DND-41 (cell line): ENCODE measurements around the gene OXTR.

Experiments used
- ATAC-seq: fragments of 200-7000 bp; cut with Tn5 transposase; 3 replicates; pipeline ENCODE4 v1.9.1; 2021; ENCODE audit warnings: low read depth; ENCODE audit not compliant: insufficient read depth
- DNase-seq: peaks from one replicate; pipeline ENCODE4 v3.0.0-alpha.2; 2020
- H2AFZ ChIP-seq: 2 replicates; pipeline ENCODE4 v1.6.0; 2012; ENCODE audit warnings: low read depth, low read length
- H3K27ac ChIP-seq: 2 replicates; pipeline ENCODE4 v1.5.1; 2012; ENCODE audit warnings: low read length, inconsistent platforms
- H3K27me3 ChIP-seq: fragments of 200-600 bp; sonication (generic); 2 replicates; pipeline ENCODE4 v1.6.0; 2012; ENCODE audit warnings: low read length, mild to moderate bottlenecking, inconsistent platforms; ENCODE audit not compliant: insufficient read depth, poor library complexity
- H3K36me3 ChIP-seq: 2 replicates; pipeline ENCODE4 v1.5.1; 2012; ENCODE audit warnings: low read length, inconsistent platforms; ENCODE audit not compliant: insufficient read depth
- H3K4me1 ChIP-seq: 2 replicates; pipeline ENCODE4 v1.5.1; 2012; ENCODE audit warnings: mild to moderate bottlenecking, low read length; ENCODE audit not compliant: insufficient read depth
- H3K4me2 ChIP-seq: 2 replicates; pipeline ENCODE4 v1.6.0; 2012; ENCODE audit warnings: mild to moderate bottlenecking, moderate library complexity, low read length, inconsistent platforms; ENCODE audit not compliant: insufficient read depth
- H3K4me3 ChIP-seq, 2 experiments: fragments of 200-600 bp in 1 of 2; shearing (Covaris generic) in 1 of 2; 2 replicates each; pipeline ENCODE4 v1.5.1; 2012 to 2016; ENCODE audit warnings: inconsistent platforms in 2 of 2, low read length in 2 of 2, mild to moderate bottlenecking in 2 of 2, low read depth in 1 of 2, moderate library complexity in 1 of 2
- H3K79me2 ChIP-seq: 2 replicates; pipeline ENCODE4 v1.6.0; 2012; ENCODE audit warnings: low read length, inconsistent platforms; ENCODE audit not compliant: insufficient read depth
- H3K9ac ChIP-seq: 2 replicates; pipeline ENCODE4 v1.6.0; 2012; ENCODE audit warnings: low read depth, mild to moderate bottlenecking, inconsistent platforms, low read length, moderate library complexity
- H3K9me3 ChIP-seq: 2 replicates; pipeline ENCODE4 v1.5.1; 2012; ENCODE audit warnings: low read length, moderate library complexity, mild to moderate bottlenecking, inconsistent platforms; ENCODE audit not compliant: insufficient read depth, severe bottlenecking
- H4K20me1 ChIP-seq: 2 replicates; pipeline ENCODE4 v1.6.0; 2012; ENCODE audit warnings: low read length; ENCODE audit not compliant: insufficient read depth
- CTCF ChIP-seq: IDR thresholded peaks from 2 replicates; pipeline ENCODE4 v1.5.1; 2012; ENCODE audit warnings: borderline replicate concordance, low read length, moderate library complexity, mild to moderate bottlenecking; ENCODE audit not compliant: poor library complexity, severe bottlenecking; ENCODE audit errors: extremely low read depth
- EZH2 ChIP-seq: IDR thresholded peaks from 3 replicates; pipeline ENCODE4 v1.6.1; 2012; ENCODE audit warnings: borderline replicate concordance, low read depth, mild to moderate bottlenecking, moderate library complexity, low read length, inconsistent platforms; ENCODE audit not compliant: severe bottlenecking

The OXTR gene

GRCh38 chr3:8736436-8736835, 33.0 kb downstream of the OXTR start:
- H3K9me3 ChIP-seq, result no peaks in the 10 kb centered on the region
- no peak overlapping the region for H2AFZ ChIP-seq
- H3K27ac ChIP-seq, result no peak overlapping the region
- no peaks in the 10 kb centered on the region for H3K4me1 ChIP-seq
- TF ChIP-seq CTCF, result no peak
- TF ChIP-seq EZH2, result no peak
- no peaks in the 10 kb centered on the region for H3K36me3 ChIP-seq
- H3K27me3 ChIP-seq, result peaks cover 3% of the 10 kb centered on the region
- H3K9ac ChIP-seq, result no peak overlapping the region
- no peaks in the 10 kb centered on the region for H3K79me2 ChIP-seq
- no peak overlapping the region for H3K4me2 ChIP-seq
- ATAC-seq (no peak), DNase-seq (no peak)
- no peak overlapping the region for H3K4me3 ChIP-seq
- H4K20me1 ChIP-seq, result no peaks in the 10 kb centered on the region

GRCh38 chr3:8734908-8735307, 34.5 kb downstream of the OXTR start:
- H3K79me2 ChIP-seq, result no peaks in the 10 kb centered on the region
- no peak for TF ChIP-seq CTCF
- no peak for TF ChIP-seq EZH2
- no peak overlapping the region for H3K4me2 ChIP-seq
- no peak overlapping the region for H3K27ac ChIP-seq
- no peaks in the 10 kb centered on the region for H4K20me1 ChIP-seq
- H3K36me3 ChIP-seq, result no peaks in the 10 kb centered on the region
- no peak overlapping the region for H2AFZ ChIP-seq
- ATAC-seq, result no peak
- peaks cover 3% of the 10 kb centered on the region for H3K27me3 ChIP-seq
- no peaks in the 10 kb centered on the region for H3K9me3 ChIP-seq
- H3K9ac ChIP-seq, result no peak overlapping the region
- DNase-seq, result no peak
- no peaks in the 10 kb centered on the region for H3K4me1 ChIP-seq
- H3K4me3 ChIP-seq, result no peak overlapping the region

- Histone ChIP-seq H3K4me3 (no peak overlapping the region), H3K27me3 (peaks cover 3% of the 10 kb centered on the region), H3K27ac (no peak overlapping the region), H3K4me2 (no peak overlapping the region), H3K9me3 (no peaks in the 10 kb centered on the region), H3K79me2 (no peaks in the 10 kb centered on the region), H3K9ac (no peak overlapping the region), H2AFZ (no peak overlapping the region), H3K4me1 (no peaks in the 10 kb centered on the region), H4K20me1 (no peaks in the 10 kb centered on the region), H3K36me3 (no peaks in the 10 kb centered on the region)
- ATAC-seq (no peak), DNase-seq (no peak)
- TF ChIP-seq EZH2 (no peak), CTCF (no peak)
Measured at GRCh38 chr3:8734137-8734878, 35.1 kb downstream of the OXTR start.
